Type B pancreatic cell (in vitro differentiated cells): ENCODE measurements around the gene TCP11L1. TPM values are rescaled to one million over a fixed set of nuclear protein-coding genes. Genes with fewer than 3 reads are reported as not detected.

ENCODE experiments used
- DNase-seq: peaks from one replicate; pipeline ENCODE4 v3.0.0; 2021; ENCODE audit warnings: mixed read lengths; ENCODE audit not compliant: unreplicated experiment; ENCODE audit errors: extremely low spot score
- H3K27ac Mint-ChIP-seq: 2 replicates; pipeline ENCODE4 v1.8.0; 2021; ENCODE audit warnings: mild to moderate bottlenecking, mixed read lengths
- H3K27me3 Mint-ChIP-seq: 2 replicates; pipeline ENCODE4 v1.8.0; 2021; ENCODE audit warnings: mixed read lengths
- H3K36me3 Mint-ChIP-seq: 2 replicates; pipeline ENCODE4 v1.8.0; 2021; ENCODE audit warnings: mixed read lengths
- H3K4me1 Mint-ChIP-seq: one replicate; pipeline ENCODE4 v1.8.0; 2021; ENCODE audit warnings: mixed read lengths; ENCODE audit not compliant: unreplicated experiment
- H3K4me3 Mint-ChIP-seq: 2 replicates; pipeline ENCODE4 v1.8.0; 2021; ENCODE audit warnings: mild to moderate bottlenecking, mixed read lengths
- H3K9me3 Mint-ChIP-seq: 2 replicates; pipeline ENCODE4 v1.8.0; 2021; ENCODE audit warnings: mixed read lengths
- CTCF ChIP-seq: fragments of 200-600 bp; sonication (generic); conservative IDR thresholded peaks from 2 replicates; pipeline ENCODE4 v1.5.0; 2021; ENCODE audit warnings: antibody characterized with exemption, mild to moderate bottlenecking
- total RNA-seq: library from RNA; stranded (reverse); gene quantifications from 2 replicates; pipeline ENCODE4 v1.2.1, GENCODE V29; 2021; ENCODE audit warnings: low replicate concordance

The TCP11L1 gene
- total RNA-seq, 1 donor from 2014 or later: 17.0 TPM

DNA sequence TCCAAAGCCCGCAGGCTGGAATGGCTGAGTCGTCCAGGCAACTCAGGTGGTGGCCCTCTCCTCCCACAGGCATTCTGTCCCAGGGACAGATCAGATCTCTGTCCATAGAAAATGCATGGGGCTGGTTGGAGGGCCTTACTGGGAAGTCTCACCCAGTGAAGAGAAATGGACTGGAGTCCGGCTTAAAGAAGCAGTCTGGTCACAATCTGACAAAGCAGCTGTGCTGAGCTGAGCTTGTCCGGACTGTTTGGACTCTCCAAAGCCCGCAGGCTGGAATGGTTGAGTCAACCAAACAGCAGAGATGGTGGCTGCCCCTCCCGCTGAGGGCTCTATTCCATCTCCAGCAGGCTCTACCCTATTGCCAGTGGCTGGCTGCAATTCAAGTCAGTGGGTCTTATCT is 38.1 kb upstream of the TCP11L1 start:
- no peak for TF ChIP-seq CTCF
- no peaks in the 10 kb centered on the region for H3K4me1 Mint-ChIP-seq
- H3K27me3 Mint-ChIP-seq: peaks cover 16% of the 10 kb centered on the region
- DNase-seq: no peak
- no peak overlapping the region for H3K4me3 Mint-ChIP-seq
- no peaks in the 10 kb centered on the region for H3K36me3 Mint-ChIP-seq
- peaks cover 8% of the 10 kb centered on the region for H3K9me3 Mint-ChIP-seq
- H3K27ac Mint-ChIP-seq: no peak overlapping the region

- H3K4me1 Mint-ChIP-seq: no peaks in the 10 kb centered on the region
- no peak for DNase-seq
- peaks cover 8% of the 10 kb centered on the region for H3K9me3 Mint-ChIP-seq
- peaks cover 11% of the 10 kb centered on the region for H3K27me3 Mint-ChIP-seq
- no peaks in the 10 kb centered on the region for H3K36me3 Mint-ChIP-seq
- no peak overlapping the region for H3K27ac Mint-ChIP-seq
- no peak overlapping the region for H3K4me3 Mint-ChIP-seq
- TF ChIP-seq CTCF: no peak
Measured at GRCh38 chr11:33001751-33002542, 37.4 kb upstream of the TCP11L1 start.

GRCh38 chr11:33005175-33005574 is 34.2 kb upstream of the TCP11L1 start:
- Mint-ChIP-seq H3K36me3 (no peaks in the 10 kb centered on the region), H3K4me3 (no peak overlapping the region), H3K27me3 (peaks cover under 1% of the 10 kb centered on the region), H3K27ac (no peak overlapping the region), H3K9me3 (peaks cover under 1% of the 10 kb centered on the region), H3K4me1 (no peaks in the 10 kb centered on the region)
- no peak for DNase-seq
- TF ChIP-seq CTCF: no peak

- no peak for DNase-seq
Measured at GRCh38 chr11:33006010-33006409, 33.4 kb upstream of the TCP11L1 start.

DNA sequence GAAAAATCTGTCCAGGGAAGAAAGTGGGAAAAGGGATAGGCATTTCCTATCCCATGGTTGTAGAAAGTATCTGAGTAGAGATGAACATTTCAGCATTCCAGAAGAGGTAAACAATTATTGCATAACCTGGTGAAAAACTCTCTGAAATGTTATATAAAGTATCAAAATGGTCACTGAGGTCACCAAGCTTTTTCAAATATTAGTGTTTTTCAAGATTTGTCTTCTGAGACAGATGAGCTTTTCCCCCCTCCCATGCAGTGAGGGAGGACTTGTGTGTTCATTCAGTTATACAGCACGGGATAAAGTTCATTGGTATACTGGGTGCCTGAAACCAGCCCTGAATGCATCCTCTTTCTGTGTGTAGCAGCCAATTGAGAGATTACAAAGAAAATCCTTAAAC is 25.6 kb upstream of the TCP11L1 start:
- Mint-ChIP-seq H3K4me3 (peak overlapping the region; percentile 72), H3K27me3 (peaks cover 36% of the 10 kb centered on the region), H3K4me1 (peaks cover 15% of the 10 kb centered on the region), H3K9me3 (no peaks in the 10 kb centered on the region), H3K36me3 (no peaks in the 10 kb centered on the region), H3K27ac (no peak overlapping the region)
- no peak for DNase-seq
- TF ChIP-seq CTCF: no peak

More at GRCh38 chr11:33006010-33006409, 33.4 kb upstream of the TCP11L1 start:
- Mint-ChIP-seq H3K4me3 (no peak overlapping the region), H3K27ac (no peak overlapping the region), H3K9me3 (no peaks in the 10 kb centered on the region), H3K4me1 (no peaks in the 10 kb centered on the region), H3K36me3 (no peaks in the 10 kb centered on the region), H3K27me3 (no peaks in the 10 kb centered on the region)
- no peak for TF ChIP-seq CTCF
